ENCODE results near the gene MTCL3.

MTCL3 gene

DNA sequence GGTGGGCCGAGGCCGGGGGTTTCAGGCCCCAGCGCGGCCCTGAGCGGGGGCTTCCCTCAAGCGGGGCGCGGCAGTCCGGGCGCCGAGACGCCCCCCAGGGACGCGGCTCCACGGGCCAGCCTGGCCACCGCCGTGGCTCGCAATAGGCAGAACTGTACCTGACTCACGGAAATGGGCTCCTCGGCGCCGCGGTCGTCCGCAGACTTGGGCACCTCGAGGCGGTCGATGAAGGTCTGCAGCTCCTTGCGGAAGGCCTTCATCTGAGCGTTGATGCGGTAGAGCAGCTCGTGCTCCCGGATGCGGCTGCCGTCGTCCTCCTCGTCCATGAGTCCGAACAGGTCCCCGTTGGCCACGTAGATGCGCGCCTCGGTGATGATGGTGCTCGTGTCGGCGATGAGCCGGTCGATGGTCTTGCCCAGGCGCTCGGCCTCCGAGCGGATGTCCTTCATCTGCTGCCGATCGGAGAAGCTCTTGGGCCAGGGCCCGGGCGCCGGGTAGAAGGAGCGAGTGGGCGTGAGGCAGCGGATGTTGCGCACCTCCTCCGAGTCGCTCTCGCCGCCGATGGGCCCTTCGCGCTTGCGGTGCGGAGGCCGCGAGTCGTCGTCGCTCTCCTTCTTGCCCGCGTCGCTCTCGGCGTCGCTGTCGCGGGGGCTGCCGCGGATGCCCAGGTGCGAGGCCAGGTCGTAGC is 43.9 kb downstream of the MTCL3 start:
- no peak for FAIRE-seq

DNA sequence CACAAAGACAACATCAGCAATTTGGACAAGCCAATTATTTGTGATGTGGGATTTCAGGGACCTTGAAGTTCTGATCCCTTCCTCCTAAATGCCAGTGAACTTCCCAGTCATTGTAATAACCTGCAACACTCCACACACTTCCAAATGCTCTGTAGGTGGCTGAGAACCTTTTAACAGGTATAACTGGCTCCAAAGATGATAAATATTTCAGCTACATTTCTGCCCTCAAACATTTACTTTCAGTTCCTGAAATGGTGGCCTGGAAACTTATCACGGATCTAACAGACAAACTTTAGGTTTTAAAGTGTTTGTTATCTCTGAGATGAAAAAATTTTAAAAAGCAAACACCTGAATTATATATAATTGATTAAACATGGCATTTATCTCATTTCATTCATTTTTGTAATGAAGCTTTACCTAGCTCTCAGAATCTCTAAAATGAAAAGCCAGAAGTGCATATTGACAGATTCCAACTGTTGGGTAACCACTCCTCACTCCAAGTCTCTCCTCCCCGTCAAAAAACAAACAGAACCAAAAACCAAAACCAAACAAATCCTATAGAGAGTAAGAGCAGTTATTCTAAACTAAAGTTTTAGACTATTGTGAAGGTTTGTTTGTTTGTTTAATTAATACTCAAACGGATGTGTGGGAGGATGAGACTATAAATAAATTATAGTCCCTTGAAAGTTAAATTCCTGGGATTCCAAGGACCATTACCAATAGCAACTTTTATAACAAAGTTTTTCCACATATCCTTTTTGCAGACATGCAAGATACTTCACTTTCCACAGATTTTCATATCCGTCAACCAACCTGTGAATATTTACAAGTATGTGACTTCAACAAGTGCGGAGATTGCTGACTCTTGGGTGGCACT is 47.5 kb downstream of the MTCL3 start:
- FAIRE-seq (no peak), DNase-seq (ENCODE audit: insufficient read length, low spot score) (no peak)

More for the DNA sequence above, 43.9 kb downstream of the MTCL3 start:
- no peak for DNase-seq (ENCODE audit: insufficient read length, low spot score)

DNA sequence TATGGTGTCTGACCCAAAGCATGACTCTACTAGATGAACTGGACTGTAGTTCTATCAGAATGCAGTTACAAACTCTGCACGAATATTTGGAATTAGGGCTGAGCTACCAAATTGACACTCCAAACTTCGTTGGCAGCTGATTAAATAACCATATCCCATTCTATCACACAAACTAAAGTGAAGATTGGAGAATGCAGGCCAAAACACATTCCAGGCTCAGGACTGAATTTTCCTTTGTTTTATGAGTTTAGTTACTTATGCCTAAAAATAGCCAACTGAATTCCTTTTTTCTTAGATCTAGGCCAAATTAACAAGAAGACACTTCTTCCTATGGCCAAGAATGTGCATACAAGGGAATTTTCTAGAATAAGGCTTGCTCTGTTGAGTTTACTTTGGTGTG is 50.2 kb downstream of the MTCL3 start:
- no peak for DNase-seq (ENCODE audit: insufficient read length, low spot score)
- FAIRE-seq, result no peak

DNA sequence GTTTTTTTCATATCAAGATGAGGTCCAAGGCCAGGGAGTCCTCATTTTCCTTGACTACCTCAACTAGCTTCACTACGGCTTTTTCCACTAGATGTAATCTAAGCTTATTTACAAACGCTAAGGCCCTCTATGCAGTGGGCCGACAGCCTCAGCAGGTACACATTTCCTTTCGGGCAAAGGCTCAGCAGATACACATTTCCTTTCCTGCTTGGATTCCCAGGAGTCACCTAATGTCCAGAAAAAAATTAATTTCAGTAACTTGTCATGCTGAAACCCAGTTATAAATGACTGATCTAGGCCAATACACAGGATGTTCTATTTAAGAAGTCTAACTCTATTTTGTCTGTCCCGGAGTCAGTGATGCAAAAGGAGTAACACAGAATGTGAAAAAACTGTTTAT is 52.7 kb downstream of the MTCL3 start:
- FAIRE-seq, result no peak
- no peak for DNase-seq (ENCODE audit: insufficient read length, low spot score)

DNA sequence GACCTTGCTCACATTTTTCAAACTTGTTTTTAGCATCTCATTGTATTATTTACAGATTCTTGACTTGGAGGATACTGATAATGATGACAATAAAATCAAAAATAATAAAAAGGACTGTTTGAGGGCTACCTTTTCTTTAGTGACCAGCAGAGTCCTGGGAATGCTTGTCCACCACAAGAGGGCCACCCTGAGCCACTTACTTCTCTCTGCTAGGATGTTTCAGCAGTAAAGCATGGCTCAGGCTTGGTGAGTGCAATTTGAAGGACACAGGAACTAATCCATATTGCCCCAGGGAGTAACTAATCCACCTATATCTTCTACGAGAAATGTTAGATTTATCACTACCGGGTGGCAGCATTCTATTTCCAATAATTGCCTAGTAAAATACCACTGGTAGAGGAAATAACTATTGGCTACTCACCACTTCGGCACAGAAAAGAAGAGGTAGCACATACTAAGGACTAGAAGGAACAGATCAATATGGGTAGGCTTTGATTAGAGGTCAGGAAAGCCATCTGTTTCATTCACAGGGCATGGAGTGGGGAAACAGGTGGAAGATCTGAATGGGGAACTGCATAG is 54.2 kb downstream of the MTCL3 start:
- DNase-seq (ENCODE audit: insufficient read length, low spot score), result peak; percentile 63
- FAIRE-seq, result no peak

DNA sequence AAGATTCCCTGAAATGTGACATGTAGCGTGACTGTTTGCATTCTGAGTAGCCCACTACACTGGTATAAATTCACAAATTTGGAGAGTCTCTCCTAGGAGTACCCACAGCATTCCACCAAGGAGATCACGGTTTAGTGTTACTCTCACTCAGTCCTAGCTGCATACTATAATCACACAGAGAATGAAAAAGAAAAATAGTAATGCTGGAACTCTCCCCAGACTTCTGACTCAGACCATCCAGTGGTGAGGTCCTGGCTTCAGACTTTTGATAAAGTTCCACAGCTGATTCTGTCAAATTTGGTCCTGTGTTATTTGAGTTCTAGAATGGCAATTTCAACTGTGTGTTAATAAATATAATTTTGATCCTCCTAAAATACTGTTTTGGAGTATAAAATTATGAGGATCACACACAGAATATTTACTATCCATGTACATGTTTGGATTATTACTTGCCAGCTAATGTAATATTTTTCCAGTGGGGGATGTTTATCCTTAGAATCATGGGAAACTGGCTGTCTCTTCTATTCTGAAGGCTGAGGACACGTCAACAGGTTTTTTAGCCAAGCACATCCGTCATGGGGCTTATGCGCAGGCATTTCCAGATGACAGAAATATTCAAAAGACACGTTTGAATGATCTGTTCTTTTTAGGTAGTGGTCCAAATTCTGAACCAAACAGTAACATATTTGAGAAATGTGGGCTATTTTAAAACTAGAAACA is 54.8 kb downstream of the MTCL3 start:
- DNase-seq (ENCODE audit: insufficient read length, low spot score), result no peak
- no peak for FAIRE-seq

DNA sequence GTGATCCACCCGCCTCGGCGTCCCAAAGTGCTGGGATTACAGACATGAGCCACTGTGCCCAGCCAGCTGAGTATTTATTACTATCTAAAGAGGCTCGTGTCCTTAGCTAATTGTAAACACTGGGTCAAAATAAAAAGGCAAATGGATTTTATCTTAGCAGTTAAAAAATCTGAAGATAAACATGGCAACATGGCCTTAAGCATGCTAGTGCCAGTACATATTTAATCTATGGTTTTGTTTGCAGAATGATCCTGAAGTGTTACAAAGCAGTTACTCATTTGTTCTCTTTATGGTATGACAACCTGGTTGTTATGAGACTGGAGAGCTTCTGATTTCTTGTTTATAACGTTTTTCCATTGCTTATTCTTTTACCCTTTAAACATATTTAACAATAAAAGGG is 56.1 kb downstream of the MTCL3 start:
- no peak for FAIRE-seq
- DNase-seq (ENCODE audit: insufficient read length, low spot score), result no peak

DNA sequence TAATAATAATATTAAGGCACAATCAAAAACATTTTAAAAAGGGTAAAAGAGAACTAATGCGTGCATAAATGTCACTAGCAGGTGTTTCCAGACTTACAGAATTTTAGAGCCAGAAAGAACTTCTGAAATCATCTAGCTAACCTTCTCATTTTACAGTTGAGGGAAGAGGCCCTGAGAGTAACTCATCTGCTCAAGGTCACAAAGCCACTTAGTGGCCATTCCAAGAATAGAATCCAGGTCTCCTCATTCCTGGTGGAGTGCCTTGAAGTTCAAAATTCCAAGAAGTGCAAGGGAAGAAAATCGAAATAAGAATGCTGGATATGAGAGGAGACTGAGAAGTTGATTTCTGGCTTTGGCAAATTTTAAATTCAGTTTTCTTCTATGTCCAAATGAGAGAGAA is 56.8 kb downstream of the MTCL3 start:
- FAIRE-seq, result no peak
- no peak for DNase-seq (ENCODE audit: insufficient read length, low spot score)

DNA sequence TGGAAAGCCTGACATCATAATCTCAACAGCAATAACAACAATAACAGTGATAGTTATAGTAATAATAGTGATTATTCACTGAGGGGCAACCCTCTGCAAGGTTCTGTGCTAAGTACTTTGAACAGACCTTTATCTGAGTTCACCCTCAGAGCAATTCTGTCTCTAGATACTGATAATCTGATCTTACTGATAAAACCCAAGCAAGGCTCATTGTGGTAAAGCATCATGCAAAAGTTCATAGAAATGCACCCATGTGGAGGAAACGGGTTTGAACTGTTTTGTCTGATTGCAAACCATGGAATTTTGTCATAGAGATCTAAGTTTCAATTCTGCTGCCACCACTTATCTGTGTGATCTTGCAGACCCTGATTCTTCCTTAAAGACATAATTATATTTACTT is 58.7 kb downstream of the MTCL3 start:
- FAIRE-seq (no peak), DNase-seq (ENCODE audit: insufficient read length, low spot score) (no peak)

DNA sequence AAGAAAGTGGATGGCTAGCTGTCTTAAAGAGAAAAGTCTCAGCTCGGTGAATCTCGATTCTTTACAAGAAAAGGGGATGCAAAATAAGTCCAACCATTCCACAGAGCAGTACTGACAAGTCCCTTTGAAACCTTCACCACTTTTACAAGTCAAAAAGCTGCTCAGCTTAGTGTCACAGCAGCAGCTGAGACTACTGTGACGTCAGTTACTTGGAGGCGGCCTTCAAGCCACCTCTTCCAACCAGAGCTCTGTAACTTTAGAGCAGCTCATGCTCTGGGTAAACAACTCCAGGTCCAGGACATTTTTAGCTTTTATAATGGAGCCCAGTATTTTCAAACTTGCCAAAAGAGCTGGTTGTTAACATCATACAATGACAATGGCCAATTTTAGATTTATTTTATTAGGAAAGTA is 59.9 kb downstream of the MTCL3 start, which contains the start of gene KIAA0408:
TSS of gene KIAA0408 (minus strand) at position 159 of the 411 bp plus-strand sequence. CDS start 5,408 bp downstream, outside the sequence.
- no peak for DNase-seq (ENCODE audit: insufficient read length, low spot score)
- no peak for FAIRE-seq

DNA sequence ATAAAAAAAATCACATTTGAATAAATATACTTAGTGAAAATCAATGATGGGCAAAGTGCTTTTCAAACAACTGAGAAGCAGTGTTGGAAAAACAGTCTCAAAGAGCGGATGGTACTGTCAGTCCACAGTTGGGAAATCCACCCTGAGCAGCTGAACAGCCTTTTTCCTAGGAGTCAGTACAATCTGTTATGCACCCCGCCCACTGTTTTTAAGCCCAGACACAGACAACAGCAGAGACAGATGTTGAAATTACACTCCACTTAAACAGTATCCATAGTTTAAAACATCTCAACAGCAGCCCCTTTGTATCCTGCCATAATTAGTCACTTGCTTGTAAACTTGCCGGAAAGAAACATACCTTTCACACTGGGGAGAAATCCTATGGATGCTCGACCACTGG is 60.3 kb downstream of the MTCL3 start:
- no peak for DNase-seq (ENCODE audit: insufficient read length, low spot score)
- no peak for FAIRE-seq

DNA sequence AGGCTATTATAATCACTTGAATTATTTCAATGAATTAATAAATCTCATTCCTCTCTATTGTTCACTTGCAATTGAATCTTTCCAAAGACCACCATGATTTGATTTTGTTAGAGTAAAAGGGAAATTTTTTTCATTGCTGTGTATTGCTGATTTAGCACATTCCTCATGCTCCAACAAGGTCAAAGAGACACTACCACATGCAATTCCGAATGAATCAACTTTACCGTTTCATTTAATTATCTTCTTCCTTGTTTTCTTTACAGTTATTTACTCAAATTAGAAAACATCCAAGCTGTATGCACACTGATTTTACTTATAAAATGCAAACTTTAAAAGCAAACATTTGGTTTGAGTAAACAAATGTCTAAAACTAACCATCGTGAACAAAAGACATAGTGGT is 60.9 kb downstream of the MTCL3 start:
- no peak for DNase-seq (ENCODE audit: insufficient read length, low spot score)
- no peak for FAIRE-seq

DNA sequence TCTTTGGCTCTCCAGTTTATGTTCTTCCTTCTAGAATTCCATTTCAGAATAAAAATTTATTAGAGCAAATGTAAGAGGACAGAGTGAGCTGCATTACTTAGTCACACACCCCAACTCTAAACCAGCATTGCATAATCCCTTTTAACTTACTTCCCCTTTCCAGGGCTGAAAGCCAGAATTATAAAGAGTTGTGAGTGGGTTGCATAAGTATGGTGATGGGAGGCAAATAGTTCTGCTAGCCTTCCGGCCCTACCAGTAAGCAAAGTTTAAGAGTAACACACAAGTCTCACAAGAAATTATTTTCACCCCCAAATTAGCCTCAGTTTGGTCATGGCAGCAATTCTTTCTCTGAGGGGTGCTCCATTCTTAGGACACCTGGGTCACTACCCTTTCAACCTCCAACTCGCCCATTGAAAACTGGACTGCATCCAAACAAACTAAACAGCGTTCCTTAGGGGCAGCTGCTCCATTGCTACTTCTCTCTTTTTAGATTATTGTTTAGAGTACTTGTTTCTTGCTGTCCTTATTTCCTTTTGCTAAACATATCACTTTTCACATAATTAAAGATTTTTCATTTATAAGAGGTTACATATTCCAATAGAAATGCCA is 61.6 kb downstream of the MTCL3 start:
- DNase-seq (ENCODE audit: insufficient read length, low spot score) (no peak), FAIRE-seq (no peak)

DNA sequence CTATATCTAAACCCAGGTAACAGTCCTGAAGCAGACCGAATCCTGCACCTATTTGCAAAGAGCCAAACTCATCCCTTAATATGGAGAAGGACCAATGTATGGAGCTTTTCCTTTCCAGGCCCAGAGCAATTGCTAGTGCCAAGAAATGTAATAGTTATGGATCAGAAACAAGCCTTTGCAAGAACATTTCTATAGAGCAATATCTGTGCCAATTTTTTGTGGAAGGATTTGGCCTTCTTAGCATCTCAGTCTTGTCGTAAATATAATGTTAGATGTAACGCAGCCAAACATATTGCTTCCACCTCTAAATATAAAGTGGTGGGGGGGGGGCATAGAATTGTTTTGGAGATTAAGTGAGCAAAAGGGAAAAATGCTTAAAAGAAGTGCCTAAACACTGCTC is 62.7 kb downstream of the MTCL3 start:
- DNase-seq (ENCODE audit: insufficient read length, low spot score) (no peak), FAIRE-seq (no peak)

DNA sequence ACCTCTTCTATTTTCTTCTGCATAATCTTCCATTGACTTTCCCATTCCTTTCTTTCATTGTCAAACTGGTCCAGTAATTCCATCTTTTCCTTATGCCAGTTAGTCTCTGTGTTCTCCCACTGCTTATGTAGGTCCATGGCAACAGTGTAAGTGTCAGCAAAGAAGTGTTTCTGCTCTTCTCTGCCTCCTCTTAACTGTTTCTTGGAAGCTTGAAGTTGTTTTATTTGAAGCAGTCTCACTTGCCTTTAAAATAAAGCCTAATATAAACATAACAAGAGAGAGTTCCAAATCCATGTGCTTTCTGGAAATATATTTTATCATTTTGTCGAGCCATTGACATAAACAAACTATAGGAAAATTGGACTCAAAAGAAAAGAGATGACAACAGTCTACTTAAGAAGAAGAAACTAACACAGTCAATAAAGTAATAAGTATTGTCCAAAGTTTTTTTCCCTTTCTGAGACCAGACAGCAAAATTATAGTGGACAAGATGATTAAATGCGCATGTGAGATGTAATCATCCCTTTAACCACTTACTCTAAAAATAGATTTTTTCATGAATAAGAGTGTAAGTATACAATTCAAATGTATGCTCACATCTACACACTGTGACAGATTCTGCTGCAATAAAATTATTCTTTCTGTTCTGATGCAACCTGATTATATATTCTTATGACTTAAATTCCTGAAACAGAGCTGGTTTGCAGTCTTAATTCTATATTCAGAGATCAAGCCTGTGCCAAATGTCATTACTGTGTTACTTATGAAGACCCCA is 65.1 kb downstream of the MTCL3 start:
- DNase-seq (ENCODE audit: insufficient read length, low spot score) (no peak), FAIRE-seq (no peak)

DNA sequence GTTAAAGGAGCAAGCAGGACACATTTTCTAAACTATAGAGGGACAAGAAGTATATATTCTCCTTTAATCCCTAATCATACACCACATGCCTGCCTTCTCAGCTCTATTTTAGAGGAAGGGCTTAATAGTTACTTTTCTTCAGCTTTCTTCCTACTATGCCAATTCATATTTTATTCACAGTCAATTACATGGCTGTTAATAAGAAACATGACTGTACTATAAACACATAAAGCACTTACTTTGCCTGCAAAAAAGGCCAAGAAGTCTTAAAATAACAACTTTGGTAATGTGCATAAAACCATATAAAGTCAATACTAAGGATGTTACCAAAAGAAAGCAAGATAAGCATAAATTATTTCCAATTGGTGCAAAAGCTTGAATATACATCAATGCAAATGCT is 66.3 kb downstream of the MTCL3 start:
- FAIRE-seq (no peak), DNase-seq (ENCODE audit: insufficient read length, low spot score) (no peak)

DNA sequence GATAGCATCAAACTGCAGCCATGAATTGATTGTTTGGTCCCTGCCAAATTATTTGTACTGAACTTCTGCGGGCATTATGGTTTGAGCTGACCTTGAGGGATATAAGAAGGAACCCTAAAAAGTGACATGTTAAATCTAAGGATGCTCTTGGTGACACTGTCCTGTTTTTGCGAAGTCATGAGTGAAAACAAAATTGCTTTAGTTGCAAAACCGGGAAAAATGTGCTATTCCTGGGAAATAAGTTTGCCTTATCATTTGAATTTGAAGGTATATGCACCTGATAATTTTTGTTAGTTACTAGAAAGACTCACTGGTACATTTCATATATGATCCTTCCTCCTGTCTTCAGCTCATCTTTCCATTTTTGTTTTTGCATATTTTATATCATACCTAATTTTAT is 67.7 kb downstream of the MTCL3 start:
- DNase-seq (ENCODE audit: insufficient read length, low spot score) (no peak), FAIRE-seq (no peak)

DNA sequence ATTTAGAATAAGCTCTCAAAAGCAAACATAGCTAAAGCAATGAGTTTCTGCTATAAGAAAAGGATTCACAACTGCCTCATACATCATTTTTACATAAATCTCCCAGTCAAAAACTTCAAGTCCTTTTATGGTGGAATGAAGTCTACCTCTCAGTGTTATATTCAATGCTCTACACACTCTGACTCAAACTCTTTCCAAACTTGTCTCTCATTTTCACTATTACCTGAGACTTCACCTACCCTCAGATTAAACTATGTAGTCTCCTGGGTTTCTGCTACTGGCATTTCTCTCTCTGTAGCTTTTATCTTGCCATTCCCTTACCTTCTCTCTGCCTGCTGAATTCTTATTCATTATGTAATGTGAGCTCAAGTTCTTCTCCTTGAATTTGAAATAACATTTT is 71.4 kb downstream of the MTCL3 start:
- no peak for DNase-seq (ENCODE audit: insufficient read length, low spot score)
- FAIRE-seq, result no peak

DNA sequence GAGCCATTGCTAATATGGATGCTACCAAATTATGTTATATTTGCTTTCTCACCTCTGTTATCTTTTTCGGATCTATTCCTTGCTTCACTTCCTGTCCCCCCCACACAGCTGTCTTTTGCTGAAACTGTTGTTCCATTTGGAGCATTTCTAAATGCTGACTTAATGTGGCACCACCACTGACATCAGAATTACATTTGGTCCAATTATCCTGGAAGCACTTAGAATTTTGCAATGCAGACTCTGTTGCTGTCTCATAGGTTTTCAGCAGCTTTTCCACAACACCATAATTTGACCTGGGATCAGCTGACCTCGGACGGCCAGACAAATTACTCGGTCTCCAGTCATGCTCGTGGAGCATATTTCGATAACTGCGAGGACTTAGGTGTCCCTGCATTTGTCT is 72.8 kb downstream of the MTCL3 start:
- no peak for DNase-seq (ENCODE audit: insufficient read length, low spot score)
- peak; percentile 26 for FAIRE-seq

DNA sequence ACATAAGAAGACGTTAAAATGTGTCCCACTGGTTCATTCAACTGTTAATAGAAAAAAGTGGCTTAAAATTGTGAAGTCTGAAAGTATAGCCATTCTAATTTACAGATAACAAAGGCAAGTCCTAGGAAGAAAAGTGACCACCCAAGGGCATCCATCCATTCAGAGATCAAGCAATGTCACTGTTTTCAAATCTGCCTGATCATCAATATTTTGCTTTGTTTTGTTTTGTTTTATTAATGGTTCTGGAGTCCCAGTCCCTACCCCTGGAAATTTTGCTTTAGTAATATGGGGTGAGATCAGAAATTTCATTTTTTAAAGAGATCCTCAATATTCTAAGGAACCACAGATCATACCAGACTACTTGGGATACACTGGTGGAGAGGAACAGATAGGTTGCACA is 77.3 kb downstream of the MTCL3 start:
- FAIRE-seq (no peak), DNase-seq (ENCODE audit: insufficient read length, low spot score) (no peak)

Data from HTR-8/SVneo (cell line).